ENCODE data around the gene AVL9.

GRCh38 chr7:32519763-32520162 is 24.5 kb downstream of the AVL9 start:
- no peak for TF ChIP-seq CTCF (IDR thresholded peaks at IDR 0.05)
- TF ChIP-seq POLR2A (IDR thresholded peaks at IDR 0.05): no peak
- no peak for TF ChIP-seq POLR2AphosphoS5 (IDR thresholded peaks at IDR 0.05)

All from sigmoid colon (tissue), 4 donors.